ENCODE measurements around the gene AGAP2.

The AGAP2 gene

GRCh38 chr12:57744194-57744776 is 5.7 kb upstream of the AGAP2 start (continued):
- TF ChIP-seq, protein P1, sequence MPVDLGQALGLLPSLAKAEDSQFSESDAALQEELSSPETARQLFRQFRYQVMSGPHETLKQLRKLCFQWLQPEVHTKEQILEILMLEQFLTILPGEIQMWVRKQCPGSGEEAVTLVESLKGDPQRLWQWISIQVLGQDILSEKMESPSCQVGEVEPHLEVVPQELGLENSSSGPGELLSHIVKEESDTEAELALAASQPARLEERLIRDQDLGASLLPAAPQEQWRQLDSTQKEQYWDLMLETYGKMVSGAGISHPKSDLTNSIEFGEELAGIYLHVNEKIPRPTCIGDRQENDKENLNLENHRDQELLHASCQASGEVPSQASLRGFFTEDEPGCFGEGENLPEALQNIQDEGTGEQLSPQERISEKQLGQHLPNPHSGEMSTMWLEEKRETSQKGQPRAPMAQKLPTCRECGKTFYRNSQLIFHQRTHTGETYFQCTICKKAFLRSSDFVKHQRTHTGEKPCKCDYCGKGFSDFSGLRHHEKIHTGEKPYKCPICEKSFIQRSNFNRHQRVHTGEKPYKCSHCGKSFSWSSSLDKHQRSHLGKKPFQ (tag by site-specific recombination; IDR thresholded peaks at IDR 0.05): peak; percentile 43; the same call in 1 of the 2 replicates
- TF ChIP-seq ZBTB20 (tag by site-specific recombination; IDR thresholded peaks at IDR 0.05) (0 out of 2 replicates have a peak, but pooled peaks have one; percentile 12), BCL11B (tag by site-specific recombination; IDR thresholded peaks at IDR 0.05; ENCODE audit: low read depth) (no peak), ZNF623 (tag by site-specific recombination; IDR thresholded peaks at IDR 0.05) (0 out of 2 replicates have a peak, but pooled peaks have one; percentile 36), ZNF629 (tag by site-specific recombination; IDR thresholded peaks at IDR 0.05) (peak; percentile 100), ZNF16 (tag by site-specific recombination; IDR thresholded peaks at IDR 0.05; ENCODE audit: low read depth) (no peak), ZNF157 (tag by site-specific recombination; IDR thresholded peaks at IDR 0.05) (no peak), ZNF221 (tag by site-specific recombination; IDR thresholded peaks at IDR 0.05; ENCODE audit: borderline replicate concordance) (no peak), ATF2 (tag by site-specific recombination; IDR thresholded peaks at IDR 0.05; ENCODE audit: low read depth) (no peak), ZNF404 (tag by site-specific recombination; IDR thresholded peaks at IDR 0.05) (no peak), ZIC2 (tag by site-specific recombination; IDR thresholded peaks at IDR 0.05) (no peak), ZNF324 (tag by site-specific recombination; IDR thresholded peaks at IDR 0.05) (0 out of 2 replicates have a peak, but pooled peaks have one; percentile 75), BCL11A (tag by site-specific recombination; IDR thresholded peaks at IDR 0.05; ENCODE audit: low read depth) (no peak), GLIS1 (tag by site-specific recombination; IDR thresholded peaks at IDR 0.05) (no peak), ZNF132 (tag by site-specific recombination; IDR thresholded peaks at IDR 0.05; ENCODE audit: borderline replicate concordance) (no peak), ZNF776 (tag by site-specific recombination; IDR thresholded peaks at IDR 0.05; ENCODE audit: borderline replicate concordance) (no peak), ELK4 (IDR thresholded peaks at IDR 0.05; ENCODE audit: borderline replicate concordance, low read depth, low read length) (no peak), OVOL3 (tag by site-specific recombination; IDR thresholded peaks at IDR 0.05) (no peak), ZNF350 (tag by site-specific recombination; IDR thresholded peaks at IDR 0.05) (no peak), ZNF391 (tag by site-specific recombination; IDR thresholded peaks at IDR 0.05; ENCODE audit: borderline replicate concordance, low read depth) (no peak; the same call in 1 of the 2 replicates), ZNF121 (tag by site-specific recombination; IDR thresholded peaks at IDR 0.05) (no peak), ZNF747 (tag by site-specific recombination; IDR thresholded peaks at IDR 0.05) (no peak), ZNF114 (tag by site-specific recombination; IDR thresholded peaks at IDR 0.05) (no peak), ZNF473 (tag by site-specific recombination; IDR thresholded peaks at IDR 0.05) (no peak), ZNF211 (tag by site-specific recombination; IDR thresholded peaks at IDR 0.05; ENCODE audit: low read depth) (no peak), SP3 (tag by site-specific recombination; IDR thresholded peaks at IDR 0.05) (no peak; the same call in 1 of the 2 replicates), ZNF660 (tag by site-specific recombination; IDR thresholded peaks at IDR 0.05) (peak; percentile 67), RBAK (tag by site-specific recombination; IDR thresholded peaks at IDR 0.05) (no peak), OSR2 (tag by site-specific recombination; IDR thresholded peaks at IDR 0.05) (no peak), YY1 (tag by site-specific recombination; IDR thresholded peaks at IDR 0.05) (0 out of 2 replicates have a peak, but pooled peaks have one; percentile 44), HOXC10 (CRISPR knock-in tag; IDR thresholded peaks at IDR 0.05) (no peak), BCL6B (tag by site-specific recombination; IDR thresholded peaks at IDR 0.05) (no peak; the same call in 1 of the 2 replicates)
- TF ChIP-seq, protein P2, sequence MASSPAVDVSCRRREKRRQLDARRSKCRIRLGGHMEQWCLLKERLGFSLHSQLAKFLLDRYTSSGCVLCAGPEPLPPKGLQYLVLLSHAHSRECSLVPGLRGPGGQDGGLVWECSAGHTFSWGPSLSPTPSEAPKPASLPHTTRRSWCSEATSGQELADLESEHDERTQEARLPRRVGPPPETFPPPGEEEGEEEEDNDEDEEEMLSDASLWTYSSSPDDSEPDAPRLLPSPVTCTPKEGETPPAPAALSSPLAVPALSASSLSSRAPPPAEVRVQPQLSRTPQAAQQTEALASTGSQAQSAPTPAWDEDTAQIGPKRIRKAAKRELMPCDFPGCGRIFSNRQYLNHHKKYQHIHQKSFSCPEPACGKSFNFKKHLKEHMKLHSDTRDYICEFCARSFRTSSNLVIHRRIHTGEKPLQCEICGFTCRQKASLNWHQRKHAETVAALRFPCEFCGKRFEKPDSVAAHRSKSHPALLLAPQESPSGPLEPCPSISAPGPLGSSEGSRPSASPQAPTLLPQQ (tag by site-specific recombination; IDR thresholded peaks at IDR 0.05): peak; percentile 23
- TF ChIP-seq, protein P3, sequence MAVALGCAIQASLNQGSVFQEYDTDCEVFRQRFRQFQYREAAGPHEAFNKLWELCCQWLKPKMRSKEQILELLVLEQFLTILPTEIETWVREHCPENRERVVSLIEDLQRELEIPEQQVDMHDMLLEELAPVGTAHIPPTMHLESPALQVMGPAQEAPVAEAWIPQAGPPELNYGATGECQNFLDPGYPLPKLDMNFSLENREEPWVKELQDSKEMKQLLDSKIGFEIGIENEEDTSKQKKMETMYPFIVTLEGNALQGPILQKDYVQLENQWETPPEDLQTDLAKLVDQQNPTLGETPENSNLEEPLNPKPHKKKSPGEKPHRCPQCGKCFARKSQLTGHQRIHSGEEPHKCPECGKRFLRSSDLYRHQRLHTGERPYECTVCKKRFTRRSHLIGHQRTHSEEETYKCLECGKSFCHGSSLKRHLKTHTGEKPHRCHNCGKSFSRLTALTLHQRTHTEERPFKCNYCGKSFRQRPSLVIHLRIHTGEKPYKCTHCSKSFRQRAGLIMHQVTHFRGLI (tag by site-specific recombination; IDR thresholded peaks at IDR 0.05): peak; percentile 47; the same call in 1 of the 2 replicates
